SIG-M5 treated with dmso at 0.1 percent for 504 hours (cell line): ENCODE measurements around the gene LRRC30.

Experiments
- DNase-seq: peaks from one replicate; lab custom pipeline; 2025; ENCODE audit not compliant: unreplicated experiment; lab: John Stamatoyannopoulos, UW

The LRRC30 gene

GRCh38 chr18:7236933-7237332 is 6.0 kb downstream of the LRRC30 start:
- DNase-seq, result no peak

GRCh38 chr18:7237673-7238272 is 6.9 kb downstream of the LRRC30 start:
- no peak for DNase-seq

GRCh38 chr18:7242926-7243325 is 12.0 kb downstream of the LRRC30 start:
- DNase-seq, result no peak

- no peak for DNase-seq
Measured at GRCh38 chr18:7248877-7249276, 18.0 kb downstream of the LRRC30 start.

- DNase-seq, result no peak
Measured at GRCh38 chr18:7254163-7254562, 23.3 kb downstream of the LRRC30 start.

GRCh38 chr18:7255054-7255453 is 24.2 kb downstream of the LRRC30 start:
- no peak for DNase-seq

GRCh38 chr18:7255643-7256042 is 24.8 kb downstream of the LRRC30 start:
- DNase-seq, result no peak

- no peak for DNase-seq
Measured at GRCh38 chr18:7256618-7257425, 25.9 kb downstream of the LRRC30 start.

GRCh38 chr18:7257426-7257740 is 26.5 kb downstream of the LRRC30 start:
- DNase-seq, result no peak

GRCh38 chr18:7259475-7259874 is 28.6 kb downstream of the LRRC30 start:
- DNase-seq, result no peak

GRCh38 chr18:7261199-7261598 is 30.3 kb downstream of the LRRC30 start:
- no peak for DNase-seq

GRCh38 chr18:7267973-7268372 is 37.1 kb downstream of the LRRC30 start:
- no peak for DNase-seq

GRCh38 chr18:7269942-7270341 is 39.1 kb downstream of the LRRC30 start:
- DNase-seq, result no peak

GRCh38 chr18:7272311-7273049 is 41.6 kb downstream of the LRRC30 start:
- DNase-seq, result no peak

GRCh38 chr18:7273301-7273921 is 42.5 kb downstream of the LRRC30 start:
- DNase-seq, result no peak

- no peak for DNase-seq
Measured at GRCh38 chr18:7281579-7281978, 50.7 kb downstream of the LRRC30 start.
